Bronchial smooth muscle cell (primary cell): ENCODE results near the gene CARHSP1. TPM values are rescaled to one million over a fixed set of nuclear protein-coding genes. Genes with fewer than 3 reads are reported as not detected.

ENCODE experiments used
- total RNA-seq: library from RNA; depleted of rRNA; stranded (reverse); fragments of >200 nt; gene quantifications from 2 replicates; pipeline ENCODE4 v1.2.1, GENCODE V29; 2014

CARHSP1 gene
- total RNA-seq: 122 and 225 TPM in 2 replicates

GRCh38 chr16:8868416-8869211 is at the start of gene CARHSP1:
TSS of gene CARHSP1 (minus strand) at chr16:8869006. CDS start at chr16:8859328, 9,678 bp downstream.

GRCh38 chr16:8882041-8882617 is 13.3 kb upstream of the CARHSP1 start, which contains the start of gene LITAFD:
TSS of gene LITAFD (plus strand) at chr16:8882351. CDS start at chr16:8884356, 2,005 bp downstream.

Other genes with a start within 250 kb of the CARHSP1 start
- gene METTL22, start 247.3 kb downstream of the CARHSP1 start, total RNA-seq: 20.8 and 28.6 TPM in 2 replicates
- gene ABAT, start 194.4 kb downstream of the CARHSP1 start, total RNA-seq: 2.6 and 2.7 TPM in 2 replicates
- gene TMEM186, start 71.4 kb downstream of the CARHSP1 start, total RNA-seq: 4.6 and 5.8 TPM in 2 replicates
- 17.3 and 18.5 TPM in 2 replicates for gene PMM2, start 71.2 kb downstream of the CARHSP1 start, total RNA-seq
- gene LITAFD, start 13.3 kb upstream of the CARHSP1 start, total RNA-seq: not detected in 2 replicates
- gene USP7, start 94.9 kb upstream of the CARHSP1 start, total RNA-seq: 31.4 and 33.7 TPM in 2 replicates
- gene HAPSTR1, start 222.6 kb upstream of the CARHSP1 start, total RNA-seq: 45.7 and 47.1 TPM in 2 replicates